ENCODE measurements around the gene HSPA12B. TPM values are rescaled to one million over a fixed set of nuclear protein-coding genes. Genes with fewer than 3 reads are reported as not detected.

Gene HSPA12B
- total and polyA plus RNA-seq, 3 donors from 2014 or later: 8.0 to 11.1 (median 10.7) TPM

DNA sequence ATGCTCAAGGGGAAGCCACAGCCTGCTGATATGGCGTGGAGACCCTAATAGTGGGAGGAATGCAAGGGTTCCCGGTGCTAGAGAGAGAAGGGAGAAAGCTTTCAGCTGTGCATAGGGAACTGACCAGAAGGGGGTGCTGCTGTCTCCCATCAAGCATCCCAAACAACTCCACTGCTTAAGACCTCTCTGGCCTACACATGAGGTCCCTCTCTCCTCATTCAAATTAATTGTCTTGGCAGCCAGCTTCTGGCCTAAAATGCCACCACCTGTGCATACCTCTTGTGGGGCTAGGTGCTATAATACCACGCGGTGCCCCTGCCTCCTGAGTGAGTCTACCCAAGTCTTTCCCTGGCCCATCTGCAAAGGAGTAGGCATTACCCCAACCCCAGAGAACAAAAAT, 20.6 kb downstream of the HSPA12B start:
- no peaks in the 10 kb centered on the region for H3K4me1 ChIP-seq
- intact Hi-C loops (cut with DNase I; ENCODE audit: low total_unique reads): no loop called here

GRCh38 chr20:3753501-3754275, 21.2 kb downstream of the HSPA12B start:
- no peaks in the 10 kb centered on the region for H3K27me3 ChIP-seq
- no peak for TF ChIP-seq POLR2A (IDR thresholded peaks at IDR 0.05)
- TF ChIP-seq, protein P1, sequence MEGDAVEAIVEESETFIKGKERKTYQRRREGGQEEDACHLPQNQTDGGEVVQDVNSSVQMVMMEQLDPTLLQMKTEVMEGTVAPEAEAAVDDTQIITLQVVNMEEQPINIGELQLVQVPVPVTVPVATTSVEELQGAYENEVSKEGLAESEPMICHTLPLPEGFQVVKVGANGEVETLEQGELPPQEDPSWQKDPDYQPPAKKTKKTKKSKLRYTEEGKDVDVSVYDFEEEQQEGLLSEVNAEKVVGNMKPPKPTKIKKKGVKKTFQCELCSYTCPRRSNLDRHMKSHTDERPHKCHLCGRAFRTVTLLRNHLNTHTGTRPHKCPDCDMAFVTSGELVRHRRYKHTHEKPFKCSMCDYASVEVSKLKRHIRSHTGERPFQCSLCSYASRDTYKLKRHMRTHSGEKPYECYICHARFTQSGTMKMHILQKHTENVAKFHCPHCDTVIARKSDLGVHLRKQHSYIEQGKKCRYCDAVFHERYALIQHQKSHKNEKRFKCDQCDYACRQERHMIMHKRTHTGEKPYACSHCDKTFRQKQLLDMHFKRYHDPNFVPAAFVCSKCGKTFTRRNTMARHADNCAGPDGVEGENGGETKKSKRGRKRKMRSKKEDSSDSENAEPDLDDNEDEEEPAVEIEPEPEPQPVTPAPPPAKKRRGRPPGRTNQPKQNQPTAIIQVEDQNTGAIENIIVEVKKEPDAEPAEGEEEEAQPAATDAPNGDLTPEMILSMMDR (IDR thresholded peaks at IDR 0.05): no peak
- H3K27ac ChIP-seq: no peak overlapping the region
- no peak for DNase-seq
- H3K36me3 ChIP-seq (ENCODE audit: low read depth, missing control alignments): no peaks in the 10 kb centered on the region
- 86 to 87% methylated on average over 25 to 26 of the region's 26 CpGs for WGBS, 2 donors
- intact Hi-C loops (cut with DNase I; ENCODE audit: low total_unique reads): no loop called here
- H3K4me1 ChIP-seq: no peaks in the 10 kb centered on the region
- H3K9me3 ChIP-seq: no peaks in the 10 kb centered on the region
- H3K4me3 ChIP-seq: no peak overlapping the region

More for the DNA sequence above, 20.6 kb downstream of the HSPA12B start:
- TF ChIP-seq, protein P1 (IDR thresholded peaks at IDR 0.05): peak; percentile 47 to 75 (median 66)
- no peak for TF ChIP-seq POLR2A (IDR thresholded peaks at IDR 0.05)
- WGBS, 2 donors: 34 to 38% methylated on average over 4 of the region's 4 CpGs
- no peak overlapping the region for H3K4me3 ChIP-seq
- H3K27me3 ChIP-seq: no peaks in the 10 kb centered on the region
- no peaks in the 10 kb centered on the region for H3K9me3 ChIP-seq
- DNase-seq: peak; percentile 83
- no peak overlapping the region for H3K27ac ChIP-seq
- no peaks in the 10 kb centered on the region for H3K36me3 ChIP-seq (ENCODE audit: low read depth, missing control alignments)

DNA sequence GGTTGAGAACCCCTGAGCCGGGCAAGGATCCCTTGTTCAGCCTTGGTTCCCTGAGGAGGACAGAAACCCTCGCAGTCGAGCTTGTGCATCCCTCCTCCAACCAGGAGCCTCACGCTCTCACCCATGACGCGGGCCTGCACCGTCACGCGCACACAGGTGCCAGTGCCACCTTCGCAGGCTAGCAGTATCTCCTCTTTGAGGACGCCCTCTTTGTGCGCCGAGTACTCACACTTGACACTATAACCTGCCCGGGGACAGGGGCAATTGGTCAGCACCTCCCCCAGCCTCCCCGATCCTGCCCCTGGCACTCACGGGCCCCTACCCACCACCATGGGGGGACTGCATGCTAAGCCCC, 21.8 kb downstream of the HSPA12B start:
- no peak overlapping the region for H3K27ac ChIP-seq
- WGBS, 2 donors: 91 to 93% methylated on average over 14 to 16 of the region's 16 CpGs
- no peaks in the 10 kb centered on the region for H3K36me3 ChIP-seq (ENCODE audit: low read depth, missing control alignments)
- H3K27me3 ChIP-seq: no peaks in the 10 kb centered on the region
- H3K9me3 ChIP-seq: no peaks in the 10 kb centered on the region
- intact Hi-C loops (cut with DNase I; ENCODE audit: low total_unique reads): no loop called here
- H3K4me1 ChIP-seq: no peaks in the 10 kb centered on the region
- TF ChIP-seq, protein P1 (IDR thresholded peaks at IDR 0.05): no peak
- no peak for TF ChIP-seq POLR2A (IDR thresholded peaks at IDR 0.05)
- no peak overlapping the region for H3K4me3 ChIP-seq
- DNase-seq: no peak

GRCh38 chr20:3755269-3755668, 22.8 kb downstream of the HSPA12B start:
- Histone ChIP-seq H3K36me3 (ENCODE audit: low read depth, missing control alignments) (no peaks in the 10 kb centered on the region), H3K9me3 (no peaks in the 10 kb centered on the region), H3K4me3 (no peak overlapping the region), H3K27me3 (no peaks in the 10 kb centered on the region), H3K4me1 (no peaks in the 10 kb centered on the region), H3K27ac (no peak overlapping the region)
- intact Hi-C loops (cut with DNase I; ENCODE audit: low total_unique reads): no loop called here
- WGBS, 2 donors: 93 to 94% methylated on average over 5 to 6 of the region's 7 CpGs
- TF ChIP-seq, protein P1 (IDR thresholded peaks at IDR 0.05): no peak
- TF ChIP-seq POLR2A (IDR thresholded peaks at IDR 0.05): no peak
- no peak for DNase-seq

Measured in testis (tissue), 3 donors.